Spleen (tissue), 7 donors: ENCODE results near the gene MTERF4.

Experiments
- POLR2A ChIP-seq, 3 donors: fragments of 450-650 bp; IDR thresholded peaks; one replicate each; pipeline ENCODE4 v1.5.1; 2017; ENCODE audit warnings: antibody characterized with exemption in 3 of 3, mild to moderate bottlenecking in 1 of 3
- POLR2AphosphoS5 ChIP-seq, 3 donors: sonication (generic); formaldehyde crosslinking; IDR thresholded peaks; one replicate each; pipeline ENCODE4 v1.5.1; 2017; ENCODE audit warnings: antibody characterized with exemption in 3 of 3
- TF ChIP-seq, protein P1 (sequence below), 11 experiments: fragments of 200-600 bp in 7 of 11; fragments of 450-650 bp in 4 of 11; sonication (generic) in 4 of 11; IDR thresholded peaks in 8 of 11; conservative IDR thresholded peaks in 3 of 11; 1 replicate in 7 of 11; 2 replicates in 4 of 11; pipeline versions ENCODE4 v1.4.0 to v1.8.0; 2016 to 2021; ENCODE audit warnings: antibody characterized with exemption in 11 of 11, inconsistent platforms in 4 of 11, mild to moderate bottlenecking in 1 of 11
- donor health status: DM: no; HTN: no; CAD: no; lungs with moderate emphysema.
- donor health status: DM: no; HTN: no; CAD: no.
- donor health status: DM: no; HTN: no; CAD: no.

DNA sequence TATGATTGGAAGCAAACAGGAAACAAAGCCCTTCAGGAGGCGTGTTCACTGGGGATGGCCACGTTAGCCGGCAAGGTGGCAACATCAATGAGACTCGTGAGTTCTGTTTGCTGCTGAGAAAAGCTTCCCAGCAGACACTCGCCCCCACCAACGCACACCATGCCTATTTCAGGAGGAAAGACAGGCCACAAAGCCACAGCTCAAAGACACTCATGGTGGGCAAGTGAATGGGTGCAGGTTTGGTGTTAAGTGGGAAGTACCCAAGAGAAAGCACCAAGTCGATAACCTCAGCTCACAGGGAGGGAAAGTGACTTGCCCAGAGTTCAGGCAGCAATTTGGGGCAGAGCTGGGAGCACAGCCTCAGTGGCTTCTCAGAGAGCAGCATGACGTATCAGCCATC lies 10.5 kb upstream of the MTERF4 start:
- TF ChIP-seq, protein P1, sequence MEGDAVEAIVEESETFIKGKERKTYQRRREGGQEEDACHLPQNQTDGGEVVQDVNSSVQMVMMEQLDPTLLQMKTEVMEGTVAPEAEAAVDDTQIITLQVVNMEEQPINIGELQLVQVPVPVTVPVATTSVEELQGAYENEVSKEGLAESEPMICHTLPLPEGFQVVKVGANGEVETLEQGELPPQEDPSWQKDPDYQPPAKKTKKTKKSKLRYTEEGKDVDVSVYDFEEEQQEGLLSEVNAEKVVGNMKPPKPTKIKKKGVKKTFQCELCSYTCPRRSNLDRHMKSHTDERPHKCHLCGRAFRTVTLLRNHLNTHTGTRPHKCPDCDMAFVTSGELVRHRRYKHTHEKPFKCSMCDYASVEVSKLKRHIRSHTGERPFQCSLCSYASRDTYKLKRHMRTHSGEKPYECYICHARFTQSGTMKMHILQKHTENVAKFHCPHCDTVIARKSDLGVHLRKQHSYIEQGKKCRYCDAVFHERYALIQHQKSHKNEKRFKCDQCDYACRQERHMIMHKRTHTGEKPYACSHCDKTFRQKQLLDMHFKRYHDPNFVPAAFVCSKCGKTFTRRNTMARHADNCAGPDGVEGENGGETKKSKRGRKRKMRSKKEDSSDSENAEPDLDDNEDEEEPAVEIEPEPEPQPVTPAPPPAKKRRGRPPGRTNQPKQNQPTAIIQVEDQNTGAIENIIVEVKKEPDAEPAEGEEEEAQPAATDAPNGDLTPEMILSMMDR (IDR thresholded peaks at IDR 0.05 in 8 of 11, conservative IDR thresholded peaks at IDR 0.05 in 3 of 11): no peak
- TF ChIP-seq POLR2A (IDR thresholded peaks at IDR 0.05) (no peak), POLR2AphosphoS5 (IDR thresholded peaks at IDR 0.05) (no peak)
